Measurements from ENCODE around the gene COPS3. TPM values are rescaled to one million over a fixed set of nuclear protein-coding genes. Genes with fewer than 3 reads are reported as not detected.
"Not testable (repeated sequence)": the region's sequence is repeated elsewhere in the genome, so short reads cannot be mapped to it uniquely, and the experiment has no call there.

COPS3 gene
- total RNA-seq, 1 donor = 103 TPM

DNA sequence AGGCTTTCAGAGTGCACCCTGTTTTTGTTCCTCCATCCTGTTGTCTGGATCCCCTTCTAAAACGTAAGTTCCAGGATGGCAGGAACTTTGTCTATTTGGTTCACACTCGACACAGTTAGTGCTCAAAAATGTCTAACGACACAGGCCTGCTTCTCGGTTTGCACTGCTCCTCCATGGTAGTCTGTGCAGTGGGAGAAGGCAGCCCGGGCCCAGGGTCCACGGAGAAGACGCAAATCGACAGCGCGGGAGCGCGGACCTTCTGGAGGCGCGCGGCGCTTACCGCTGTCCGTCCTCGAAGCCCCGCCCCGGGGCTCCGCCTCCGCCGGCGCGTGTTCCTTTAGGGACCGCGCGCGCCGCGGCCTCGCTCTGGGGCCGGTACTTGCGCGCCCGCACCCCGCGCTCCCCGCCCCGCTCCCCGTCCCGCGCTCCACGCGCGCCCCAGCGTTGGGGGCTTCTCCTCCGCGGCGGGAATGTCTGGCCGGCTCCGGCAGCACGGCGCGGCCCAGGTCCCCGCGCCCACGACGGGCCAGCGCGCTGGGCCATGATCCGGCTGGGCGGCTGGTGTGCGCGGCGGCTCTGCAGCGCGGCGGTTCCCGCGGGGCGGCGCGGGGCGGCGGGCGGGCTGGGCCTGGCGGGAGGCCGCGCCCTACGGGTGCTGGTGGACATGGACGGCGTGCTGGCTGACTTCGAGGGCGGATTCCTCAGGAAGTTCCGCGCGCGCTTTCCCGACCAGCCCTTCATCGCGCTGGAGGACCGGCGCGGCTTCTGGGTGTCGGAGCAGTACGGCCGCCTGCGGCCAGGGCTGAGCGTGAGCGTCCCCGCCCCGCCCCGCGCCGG, 22.2 kb upstream of the COPS3 start, which contains the start of gene NT5M:
NT5M (plus strand) TSS at position 364 of the 837 bp plus-strand sequence; CDS start at position 542, 178 bp downstream.
- DNase-seq (ENCODE audit: low read depth in 2 of 3, low spot score in 2 of 3) = peak in 2 of 3 donors; percentile 75 to 76

DNA sequence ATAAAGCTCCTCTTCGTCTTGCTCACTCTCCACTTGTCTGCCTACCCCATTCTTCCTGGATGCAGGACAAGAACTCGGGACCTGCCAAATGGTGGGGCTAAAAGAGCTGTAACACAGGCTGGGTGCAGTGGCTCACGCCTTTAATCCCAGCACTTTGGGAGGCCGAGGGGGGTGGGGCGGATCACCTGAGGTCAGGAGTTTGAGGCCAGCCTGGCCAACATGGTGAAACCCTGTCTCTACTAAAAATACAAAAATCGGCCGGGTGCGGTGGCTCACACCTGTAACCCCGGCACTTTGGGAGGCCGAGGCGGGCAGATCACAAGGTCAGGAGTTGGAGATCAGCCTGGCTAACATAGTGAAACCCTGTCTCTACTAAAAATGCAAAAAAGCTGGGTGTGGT, 20.6 kb upstream of the COPS3 start:
- DNase-seq (ENCODE audit: low read depth in 2 of 3, low spot score in 2 of 3) = not testable (repeated sequence)

DNA sequence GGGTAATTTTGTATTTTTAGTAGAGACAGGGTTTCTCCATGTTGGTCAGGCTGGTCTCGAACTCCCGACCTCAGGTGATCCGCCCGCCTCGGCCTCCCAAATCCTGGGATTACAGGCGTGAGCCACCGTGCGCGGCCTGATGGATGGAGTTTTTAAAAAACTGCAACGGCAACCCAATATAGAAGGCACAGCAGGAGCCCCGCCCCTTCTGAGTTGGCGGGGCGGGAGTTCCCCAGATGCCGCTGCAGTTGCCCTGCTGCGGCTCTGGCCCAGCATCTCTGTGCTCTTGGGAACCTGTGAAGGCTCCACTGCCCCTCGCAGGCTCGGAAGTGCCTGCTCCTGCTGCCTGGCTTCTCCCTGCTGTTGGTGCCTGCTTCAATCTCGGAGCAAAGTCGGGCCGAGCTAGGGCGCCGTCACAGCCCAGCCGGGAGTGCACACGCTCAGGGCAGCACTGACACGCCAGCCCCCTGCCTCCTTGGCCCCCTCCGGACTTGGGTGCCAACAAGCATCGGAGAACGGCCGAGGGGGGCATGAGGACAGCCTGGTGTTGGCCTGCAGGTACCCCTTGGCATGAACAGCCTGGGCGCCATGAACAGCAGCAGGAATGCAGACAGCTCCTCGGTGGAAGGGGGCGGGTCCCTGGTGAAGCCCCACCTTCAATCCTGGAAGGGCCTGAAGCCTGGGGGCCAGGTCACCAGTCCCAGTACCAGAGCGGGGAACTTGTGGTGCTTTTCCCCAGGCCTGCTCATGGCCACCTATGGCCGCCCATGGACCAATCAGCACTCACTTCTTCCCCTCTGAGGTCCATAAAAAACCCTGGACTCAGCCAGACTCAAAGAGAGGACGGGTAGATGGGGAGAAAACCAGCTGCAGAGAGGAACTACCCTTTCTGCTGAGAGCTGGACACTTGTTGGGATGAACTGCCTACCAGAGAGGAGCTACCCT, 19.9 kb upstream of the COPS3 start:
- peak in 2 of 3 donors; percentile 64 to 65 for DNase-seq (ENCODE audit: low read depth in 2 of 3, low spot score in 2 of 3)

DNA sequence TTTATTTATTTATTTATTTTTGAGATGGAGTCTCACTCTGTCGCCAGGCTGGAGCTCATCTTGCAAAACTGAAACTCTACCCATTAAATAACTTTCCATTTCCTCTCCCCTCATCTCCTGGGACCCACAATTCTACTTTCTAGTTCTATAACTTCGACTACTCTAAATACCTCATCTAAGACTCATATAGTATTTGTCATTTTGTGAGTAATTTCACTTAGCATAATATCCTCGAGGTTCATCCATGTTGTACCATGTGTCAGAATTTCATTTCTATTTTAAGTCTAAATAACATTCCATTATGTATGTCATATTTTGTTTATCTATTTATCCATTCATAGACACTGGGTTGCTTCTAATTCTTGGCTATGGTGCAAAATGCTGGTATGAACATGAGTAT, 17.1 kb upstream of the COPS3 start:
- DNase-seq (ENCODE audit: low read depth in 2 of 3, low spot score in 2 of 3) = no peak

DNA sequence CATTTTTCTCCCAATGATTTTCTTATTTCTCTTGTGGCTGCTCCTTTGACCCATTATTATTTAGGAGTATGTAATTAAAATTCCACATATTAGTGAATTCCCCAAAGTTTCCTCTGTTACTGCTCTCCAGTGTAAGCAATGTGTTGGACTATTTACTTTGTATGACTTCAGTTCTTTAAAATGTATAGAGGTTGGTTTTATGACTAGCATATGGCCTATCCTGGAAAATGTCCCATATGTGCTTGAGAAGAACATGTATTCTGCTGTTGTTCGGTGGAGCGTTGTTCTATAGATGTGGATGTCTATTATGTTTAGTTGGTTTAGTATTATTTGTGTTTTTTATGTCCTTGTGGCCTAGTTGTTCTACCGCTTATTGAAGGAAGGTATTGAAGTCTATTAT, 16.2 kb upstream of the COPS3 start:
- no peak for DNase-seq (ENCODE audit: low read depth in 2 of 3, low spot score in 2 of 3)

DNA sequence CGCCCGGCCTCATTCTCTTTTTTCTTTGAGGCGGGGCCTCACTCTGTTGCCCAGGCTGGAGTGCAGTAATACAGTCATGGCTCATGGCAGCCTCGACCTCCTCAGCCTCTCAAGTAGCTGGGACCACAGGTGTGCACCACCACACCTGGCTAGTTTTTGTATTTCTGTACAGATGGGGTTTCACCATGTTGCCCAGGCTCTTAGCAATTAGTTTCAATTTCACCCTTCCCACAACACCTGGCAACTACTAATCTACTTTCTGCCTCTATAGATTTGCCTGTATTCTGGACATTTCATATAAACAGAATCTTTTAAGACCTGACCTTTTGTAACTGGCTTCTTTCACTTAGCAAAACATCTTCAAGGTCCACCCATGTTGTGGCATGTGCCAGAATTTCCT, 14.1 kb upstream of the COPS3 start:
- no peak for DNase-seq (ENCODE audit: low read depth in 2 of 3, low spot score in 2 of 3)

DNA sequence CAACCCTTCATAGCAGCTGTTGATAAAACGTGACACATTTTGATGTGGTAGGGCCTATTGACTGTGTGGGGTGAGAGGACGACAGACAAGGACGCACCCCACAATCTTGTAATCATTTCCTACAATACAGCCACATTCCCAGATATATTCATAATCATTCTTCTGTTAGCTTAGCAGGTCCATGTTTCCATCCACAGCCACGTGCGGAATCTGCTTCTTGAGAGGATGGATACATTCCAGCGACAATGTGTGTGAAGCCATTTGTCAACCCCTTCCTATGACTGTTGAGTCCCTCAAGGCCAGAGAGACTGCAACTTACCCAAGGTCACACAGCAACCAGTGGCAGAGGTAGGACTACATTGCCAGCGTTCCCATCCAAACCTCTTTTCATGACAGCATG, 8.7 kb upstream of the COPS3 start:
- DNase-seq (ENCODE audit: low read depth in 2 of 3, low spot score in 2 of 3) = no peak

DNA sequence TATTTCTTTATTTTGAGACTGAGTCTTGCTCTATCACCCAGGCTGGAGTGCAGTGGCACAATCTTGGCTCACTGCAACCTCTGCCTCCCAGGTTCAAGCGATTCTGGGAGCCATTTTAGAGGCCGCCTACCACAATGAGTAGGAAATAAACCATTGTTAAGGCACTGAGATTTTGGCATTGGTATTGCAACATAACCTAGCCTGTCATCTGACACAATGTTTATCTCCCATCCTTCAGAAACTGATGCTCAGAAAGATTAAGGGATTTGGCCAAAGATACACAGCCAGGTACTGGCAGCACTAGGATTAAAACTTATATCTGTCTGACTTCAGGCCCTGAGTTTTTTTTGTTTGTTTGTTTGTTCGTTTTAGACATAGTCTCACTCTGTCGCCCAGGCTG, 8.0 kb upstream of the COPS3 start:
- no peak for DNase-seq (ENCODE audit: low read depth in 2 of 3, low spot score in 2 of 3)

DNA sequence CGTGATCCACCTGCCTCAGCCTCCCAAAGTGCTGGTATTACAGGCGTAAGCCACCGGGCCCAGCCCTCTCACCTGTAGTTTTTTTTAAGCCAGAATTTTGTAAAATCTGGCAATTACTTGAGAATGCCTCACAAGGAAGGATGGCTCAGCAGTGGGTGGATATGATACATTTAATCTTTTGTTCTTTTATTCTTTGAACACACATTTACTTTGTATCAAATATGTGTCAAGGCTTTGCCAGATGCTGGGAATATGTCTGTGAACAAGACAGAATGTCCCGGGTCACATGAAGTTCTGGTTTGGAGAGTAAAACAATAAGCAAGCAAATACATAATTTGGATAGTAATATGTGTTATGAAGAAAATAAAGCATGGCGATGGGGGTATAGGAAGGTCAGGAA, 4.9 kb upstream of the COPS3 start:
- DNase-seq (ENCODE audit: low read depth in 2 of 3, low spot score in 2 of 3) = no peak

DNA sequence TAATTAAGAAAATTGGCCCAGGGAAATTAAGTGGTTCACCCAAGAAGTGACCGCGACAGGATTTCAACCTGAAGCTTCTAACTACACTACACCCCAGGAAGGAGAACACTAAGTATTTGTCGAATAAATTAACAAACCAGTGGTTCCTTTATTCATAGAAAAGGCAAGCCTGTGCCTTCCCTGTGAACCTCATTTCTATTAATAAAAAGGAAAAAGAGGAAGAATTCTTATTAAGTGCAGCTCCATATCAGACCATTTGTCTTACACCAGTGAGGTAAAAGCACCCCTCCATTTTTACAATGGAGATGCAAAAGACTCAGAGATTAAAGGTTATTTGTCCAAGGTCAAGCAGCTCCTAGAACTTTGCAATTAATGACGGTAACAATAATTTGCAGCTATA, 1.7 kb downstream of the COPS3 start:
- no peak for DNase-seq (ENCODE audit: low read depth in 2 of 3, low spot score in 2 of 3)

DNA sequence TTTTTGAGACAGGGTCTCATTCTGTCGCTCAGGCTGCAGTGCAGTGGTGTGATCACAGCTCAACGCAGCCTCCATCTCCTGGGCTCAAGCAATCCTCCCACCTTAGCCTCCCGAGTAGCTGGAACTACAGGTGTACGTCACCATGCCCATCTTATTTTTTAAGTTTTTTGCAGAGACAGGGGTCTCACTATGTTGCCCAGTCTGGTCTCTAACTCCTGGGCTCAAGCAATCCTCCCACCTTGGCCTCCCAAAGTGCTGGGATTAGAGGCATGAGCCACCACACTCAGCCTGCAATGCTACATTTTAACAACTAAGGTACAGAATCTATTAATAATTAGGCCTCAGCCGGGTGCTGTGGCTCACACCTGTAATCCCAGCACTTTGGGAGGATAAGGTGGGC, 3.6 kb downstream of the COPS3 start:
- DNase-seq (ENCODE audit: low read depth in 2 of 3, low spot score in 2 of 3) = not testable (repeated sequence)

DNA sequence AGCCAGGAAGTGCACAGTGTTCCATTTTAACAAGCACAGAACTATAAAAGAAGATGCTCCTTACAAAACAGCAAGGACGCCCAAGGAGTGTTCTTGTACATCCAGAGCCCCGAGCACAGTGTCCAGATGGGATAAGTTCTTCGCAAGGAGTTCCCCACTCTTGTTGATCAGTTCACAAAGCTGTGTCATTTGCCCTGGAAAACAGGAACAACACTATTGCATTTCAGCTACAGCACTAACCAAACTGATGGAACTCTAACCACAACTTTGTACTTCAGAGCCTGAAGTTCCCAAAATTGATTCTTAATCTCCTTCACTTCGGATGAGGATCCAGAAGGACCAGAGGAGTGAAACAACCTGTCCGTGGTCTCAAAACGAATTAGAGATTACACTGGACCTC, 5.1 kb downstream of the COPS3 start:
- DNase-seq (ENCODE audit: low read depth in 2 of 3, low spot score in 2 of 3) = peak in 2 of 3 donors; percentile 22 to 56

DNA sequence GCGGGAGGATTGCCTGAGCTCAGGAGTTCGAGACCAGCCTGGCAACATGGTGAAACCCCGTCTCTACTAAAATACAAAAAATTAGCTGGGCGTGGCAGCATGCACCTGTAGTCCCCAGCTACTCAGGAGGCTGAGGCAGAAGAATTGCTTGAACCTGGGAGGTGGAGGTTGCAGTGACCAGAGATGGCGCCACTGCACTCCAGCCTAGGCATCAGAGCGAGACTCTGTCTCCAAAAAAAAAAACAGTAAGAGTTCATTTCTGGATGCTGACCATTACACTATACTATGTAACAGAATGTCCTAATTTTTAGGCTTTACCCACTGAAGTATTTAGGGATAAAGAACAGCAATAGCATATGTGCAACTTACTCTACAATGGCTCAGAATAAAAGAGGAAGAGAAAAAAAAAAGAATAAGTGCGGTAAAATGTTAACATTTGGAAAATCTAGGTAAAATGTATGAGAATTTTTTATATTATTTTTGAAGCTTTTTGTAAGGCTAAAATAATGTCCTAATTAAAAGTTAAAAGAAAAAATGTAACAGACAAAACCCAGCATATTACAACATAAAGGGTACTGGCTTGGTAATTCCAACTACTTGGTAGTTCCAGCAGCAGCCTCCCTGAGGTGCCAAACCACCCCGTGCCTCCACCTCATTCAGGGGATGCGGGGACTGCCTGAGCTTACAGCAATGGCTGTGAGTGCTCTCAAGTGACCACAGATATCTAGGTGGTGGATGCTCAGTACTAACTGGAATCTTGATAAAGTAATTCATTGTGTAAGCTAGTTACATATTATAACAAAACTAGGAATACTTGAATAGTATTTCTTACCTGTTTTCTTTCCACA, 10.9 kb downstream of the COPS3 start:
- DNase-seq (ENCODE audit: low read depth in 2 of 3, low spot score in 2 of 3) = peak in 2 of 3 donors; percentile 14 to 31

DNA sequence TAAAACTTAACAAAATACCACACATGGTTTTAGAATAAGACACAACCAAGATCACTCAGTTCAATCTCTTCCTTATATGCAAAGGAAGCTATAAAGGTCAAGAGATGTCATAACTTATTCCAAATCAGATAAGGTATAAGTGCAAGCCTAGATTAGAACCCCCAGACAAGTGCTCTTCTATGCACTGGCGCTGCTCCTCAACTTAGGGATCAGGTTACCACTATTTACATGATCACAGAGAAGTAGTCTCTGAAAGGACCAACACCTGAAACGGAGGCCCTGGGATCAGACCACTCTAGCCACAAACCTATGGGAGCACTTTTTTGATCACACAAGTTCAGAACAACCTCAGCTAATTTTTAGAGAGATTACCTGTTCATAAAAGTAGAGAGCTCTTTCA, 16.6 kb downstream of the COPS3 start:
- no peak for DNase-seq (ENCODE audit: low read depth in 2 of 3, low spot score in 2 of 3)

DNA sequence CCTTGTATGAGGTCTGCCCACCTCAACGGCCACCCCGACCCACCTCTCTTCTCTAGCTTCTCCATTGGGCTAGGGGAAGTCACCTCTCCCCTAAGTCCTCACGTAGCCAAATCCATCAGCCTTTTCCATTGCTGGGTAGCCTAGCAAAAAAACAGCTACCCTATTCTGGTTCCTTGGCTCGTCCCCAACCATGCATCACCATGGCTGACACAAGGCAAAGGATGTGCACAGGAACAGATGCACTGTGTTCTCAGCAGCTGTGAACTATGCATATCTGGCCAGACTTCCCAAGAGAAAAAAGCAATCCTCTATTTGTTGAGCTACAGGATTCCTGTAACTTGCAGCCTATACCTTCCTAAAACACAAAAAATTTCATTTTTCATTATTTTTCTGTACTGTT, 22.0 kb downstream of the COPS3 start:
- no peak for DNase-seq (ENCODE audit: low read depth in 2 of 3, low spot score in 2 of 3)

DNA sequence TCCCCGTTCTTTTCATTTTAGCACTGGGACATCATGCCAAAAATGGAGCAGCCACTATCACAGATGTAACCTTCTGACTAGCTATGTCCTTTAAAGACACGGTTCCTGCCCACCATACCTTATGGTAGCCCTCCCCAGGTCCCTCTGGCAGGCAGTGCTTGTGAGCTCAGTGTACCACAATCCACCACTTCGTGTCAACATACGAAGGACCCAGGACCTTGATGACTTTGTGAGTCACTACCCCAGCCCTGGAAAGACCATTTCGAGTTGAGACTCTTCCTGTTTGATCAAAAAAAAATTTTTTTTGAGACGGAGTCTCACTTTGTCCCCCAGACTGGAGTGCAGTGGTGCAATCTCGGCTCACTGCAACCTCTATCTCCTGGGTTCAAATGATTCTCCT, 23.0 kb downstream of the COPS3 start:
- no peak for DNase-seq (ENCODE audit: low read depth in 2 of 3, low spot score in 2 of 3)

DNA sequence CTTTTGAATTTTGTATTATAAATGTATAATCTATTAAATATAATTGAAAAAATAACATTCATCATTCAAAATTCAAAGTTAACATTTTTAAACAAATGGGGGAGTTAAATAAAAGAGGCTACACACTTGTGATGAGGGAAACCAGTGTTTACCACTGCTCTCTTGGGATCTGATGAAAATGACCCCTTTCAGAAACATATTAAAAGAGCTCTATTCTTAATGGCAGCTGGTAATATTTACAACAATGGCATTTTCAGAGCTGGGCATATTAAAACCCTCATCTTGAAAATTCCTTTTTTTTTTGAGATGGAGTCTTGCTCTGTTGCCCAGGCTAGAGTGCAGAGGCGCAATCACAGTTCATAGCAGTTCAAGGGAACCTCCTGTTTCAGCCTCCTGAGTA, 24.7 kb downstream of the COPS3 start:
- no peak for DNase-seq (ENCODE audit: low read depth in 2 of 3, low spot score in 2 of 3)

DNA sequence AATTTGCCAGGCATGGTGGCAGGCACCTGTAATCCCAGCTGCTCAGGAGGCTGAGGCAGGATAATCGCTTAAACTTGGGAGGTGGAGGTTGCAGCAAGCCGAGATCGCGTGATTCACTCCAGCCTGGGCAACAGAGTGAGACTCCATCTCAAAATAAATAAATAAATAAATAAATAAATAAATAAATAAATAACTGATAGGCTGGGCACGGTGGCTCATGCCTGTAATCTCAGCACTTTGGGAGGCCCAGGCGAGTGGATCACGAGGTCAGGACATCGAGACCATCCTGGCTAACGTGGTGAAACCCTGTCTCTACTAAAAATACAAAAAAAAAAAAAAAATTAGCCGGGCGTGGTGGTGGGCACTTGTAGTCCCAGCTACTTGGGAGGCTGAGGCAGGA, 25.4 kb downstream of the COPS3 start:
- not testable (repeated sequence) for DNase-seq (ENCODE audit: low read depth in 2 of 3, low spot score in 2 of 3)

DNA sequence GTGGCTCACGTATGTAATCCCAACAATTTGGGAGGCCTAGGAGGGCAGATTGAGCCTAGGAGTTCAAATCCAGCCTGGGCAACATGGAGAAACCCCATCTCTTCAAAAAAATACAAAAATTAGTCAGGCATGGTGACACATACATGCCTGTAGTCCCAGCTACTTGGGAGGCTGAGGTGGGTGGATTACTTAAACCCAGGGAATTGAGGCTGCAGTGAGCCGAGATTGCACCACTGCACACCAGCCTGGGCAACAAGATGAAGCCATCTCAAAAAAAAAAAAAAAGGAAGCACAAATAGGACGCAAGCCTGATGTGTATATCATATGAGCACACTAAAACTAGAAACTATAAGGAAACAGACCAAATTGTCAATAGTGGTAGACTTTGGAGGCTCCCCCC, 27.0 kb downstream of the COPS3 start:
- DNase-seq (ENCODE audit: low read depth in 2 of 3, low spot score in 2 of 3) = no peak

DNA sequence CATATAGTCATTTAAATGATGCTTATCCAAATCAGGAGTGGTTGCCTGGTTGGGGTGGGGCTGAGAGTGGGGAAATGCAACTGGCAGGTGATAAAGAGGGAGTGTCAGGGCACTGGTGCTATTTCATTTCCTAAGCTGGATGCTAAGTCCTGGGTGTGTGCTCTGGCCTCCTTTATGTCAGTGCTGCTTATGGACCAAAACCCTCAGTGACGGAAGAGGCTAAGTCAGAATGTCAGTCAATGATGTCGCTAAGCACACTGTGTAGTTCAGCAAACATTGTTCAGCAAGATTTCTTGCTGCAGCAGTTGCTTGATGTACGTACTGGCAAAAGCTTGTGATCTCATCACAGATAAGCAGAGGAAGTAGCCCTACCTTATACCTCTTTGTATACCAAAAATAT, 27.6 kb downstream of the COPS3 start:
- no peak for DNase-seq (ENCODE audit: low read depth in 2 of 3, low spot score in 2 of 3)
